Stimulated activated CD8-positive, alpha-beta memory T cell treated with anti-CD3 and anti-CD28 coated beads, Interleukin-12 subunit alpha, Interleukin-12 subunit beta, amount 100 ng/mL, for 24 hours (primary cell): ENCODE results near the gene SARS1.
"Not testable (repeated sequence)": the region's sequence is repeated elsewhere in the genome, so short reads cannot be mapped to it uniquely, and the experiment has no call there.

Experiments
- DNase-seq: peaks from one replicate; pipeline ENCODE4 v3.0.0-alpha.2; 2020; ENCODE audit errors: extremely low read depth

SARS1 gene

DNA sequence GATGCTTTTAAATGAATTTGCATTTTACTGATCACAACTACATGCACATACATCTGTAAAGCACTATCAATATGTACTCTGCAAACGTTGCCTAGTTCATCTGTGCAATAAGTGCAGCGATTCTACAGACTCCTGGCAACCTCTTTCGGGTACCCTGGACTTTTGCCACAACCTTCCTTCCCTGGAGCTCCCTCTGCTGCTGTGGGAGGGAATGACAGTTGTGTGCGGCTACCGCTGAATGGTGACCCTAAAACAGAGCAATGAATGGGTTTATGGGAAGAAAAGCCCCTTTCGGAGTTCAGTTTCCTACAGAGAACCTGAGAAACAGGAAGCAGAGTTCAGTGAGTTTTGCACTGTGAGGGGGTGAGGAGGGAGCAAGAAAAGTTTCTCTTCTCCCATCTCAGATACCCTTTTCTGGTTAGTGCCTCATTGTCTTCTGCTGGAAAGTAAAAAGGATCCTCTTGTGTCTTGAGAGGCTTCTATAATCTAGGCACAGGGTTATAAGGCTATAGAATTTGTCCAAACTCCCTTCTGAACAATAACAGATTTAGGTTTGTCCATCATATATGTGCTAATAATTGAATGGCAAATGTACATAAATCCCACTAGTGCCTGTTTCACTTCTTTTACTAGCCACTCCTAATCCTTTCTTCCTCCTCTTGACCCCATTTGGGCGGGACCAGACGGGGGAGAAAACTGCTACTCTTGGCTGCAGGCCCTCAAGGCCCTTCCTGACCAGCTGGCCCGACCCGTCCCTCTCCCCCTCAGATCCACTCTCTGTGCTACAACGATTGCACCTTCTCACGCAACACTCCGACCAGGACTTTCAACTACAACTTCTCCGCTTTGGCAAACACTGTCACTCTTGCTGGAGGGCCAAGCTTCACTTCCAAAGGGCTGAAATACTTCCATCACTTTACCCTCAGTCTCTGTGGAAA lies 19.8 kb upstream of the SARS1 start:
- DNase-seq = no peak

DNA sequence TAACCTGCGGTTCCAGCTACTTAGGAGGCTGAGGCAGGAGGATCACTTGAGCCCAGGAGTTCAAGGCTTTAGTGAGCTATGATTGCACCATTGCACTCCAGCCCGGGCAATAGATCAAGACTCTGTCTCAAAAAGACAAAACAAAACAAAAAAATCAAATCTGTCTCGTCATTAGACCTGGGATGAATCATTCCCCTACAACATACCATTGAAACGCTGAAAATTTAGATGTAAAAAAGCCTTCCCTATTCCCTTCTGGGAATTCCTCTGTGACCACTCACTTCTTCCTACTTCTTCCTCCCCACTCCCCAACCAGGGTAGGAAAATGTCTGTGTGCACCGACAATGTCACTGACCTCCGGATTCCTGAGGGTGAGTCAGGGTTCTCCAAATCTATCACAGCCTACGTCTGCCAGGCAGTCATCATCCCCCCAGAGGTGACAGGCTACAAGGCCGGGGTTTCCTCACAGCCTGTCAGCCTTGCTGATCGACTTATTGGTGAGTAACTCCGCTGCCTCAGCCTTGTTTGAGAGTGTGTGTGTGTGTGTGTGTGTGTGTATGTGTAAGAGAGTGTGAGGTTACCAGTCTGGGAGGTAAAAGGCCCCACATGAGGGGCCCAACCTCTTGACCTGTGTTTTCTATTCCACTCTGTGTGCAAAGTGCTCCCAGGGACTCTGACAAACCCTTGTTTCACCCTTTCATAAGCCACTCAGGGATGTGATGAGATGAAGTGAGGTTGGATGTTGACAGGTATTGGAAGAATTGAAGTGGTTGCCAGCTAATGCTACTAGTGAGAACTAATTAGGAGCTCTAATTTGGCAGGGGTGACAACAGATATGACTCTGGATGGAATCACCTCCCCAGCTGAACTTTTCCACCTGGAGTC lies 16.3 kb upstream of the SARS1 start:
- DNase-seq = no peak

DNA sequence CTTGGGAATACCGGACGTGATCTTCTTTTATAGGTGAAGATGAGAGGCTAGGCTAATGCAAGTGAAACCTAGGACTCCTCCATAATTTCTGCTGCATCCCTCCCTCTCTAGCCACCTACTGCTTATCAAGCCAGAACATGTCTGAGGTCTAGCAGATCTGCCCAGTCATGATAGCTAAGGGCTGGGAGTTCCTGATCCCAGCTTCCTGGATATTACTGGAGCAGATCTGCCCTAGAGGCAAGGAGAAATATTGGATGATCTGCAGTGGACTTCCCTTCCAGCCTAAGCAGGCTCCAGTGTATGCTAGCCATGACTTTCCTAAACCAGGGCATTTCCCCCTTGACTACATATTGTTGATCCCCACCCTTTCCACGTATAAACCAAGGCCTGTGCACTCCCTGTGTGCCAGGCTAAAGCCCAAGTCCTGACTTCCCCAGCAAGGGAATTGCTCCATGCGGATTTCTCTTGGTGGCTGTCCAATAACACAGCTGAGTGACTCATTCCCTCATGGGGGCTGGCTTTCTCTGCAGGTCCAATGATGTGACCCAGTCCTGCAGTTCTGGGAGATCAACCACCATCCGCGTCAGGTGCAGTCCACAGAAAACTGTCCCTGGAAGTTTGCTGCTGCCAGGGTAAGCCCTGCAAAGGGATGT lies 15.5 kb upstream of the SARS1 start:
- no peak for DNase-seq

DNA sequence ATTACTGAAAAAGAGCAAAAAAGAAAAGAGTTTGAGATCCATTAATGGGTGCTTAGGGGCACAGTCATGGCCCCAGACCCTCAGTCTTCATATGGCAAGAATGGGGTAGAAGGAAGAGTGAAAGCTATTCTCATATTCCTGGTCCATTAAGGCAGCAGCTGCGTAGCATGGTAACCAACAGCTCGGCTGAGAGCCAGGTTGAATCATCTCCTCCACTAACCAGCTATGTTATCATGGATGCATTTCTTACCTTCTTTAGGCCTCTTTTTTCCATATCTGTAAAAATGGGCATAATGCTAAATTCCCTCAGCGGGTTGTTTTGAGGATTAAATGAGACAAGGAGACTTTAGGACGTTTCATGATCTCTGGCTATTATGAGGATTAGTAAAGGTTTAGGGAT lies 15.0 kb upstream of the SARS1 start:
- no peak for DNase-seq

DNA sequence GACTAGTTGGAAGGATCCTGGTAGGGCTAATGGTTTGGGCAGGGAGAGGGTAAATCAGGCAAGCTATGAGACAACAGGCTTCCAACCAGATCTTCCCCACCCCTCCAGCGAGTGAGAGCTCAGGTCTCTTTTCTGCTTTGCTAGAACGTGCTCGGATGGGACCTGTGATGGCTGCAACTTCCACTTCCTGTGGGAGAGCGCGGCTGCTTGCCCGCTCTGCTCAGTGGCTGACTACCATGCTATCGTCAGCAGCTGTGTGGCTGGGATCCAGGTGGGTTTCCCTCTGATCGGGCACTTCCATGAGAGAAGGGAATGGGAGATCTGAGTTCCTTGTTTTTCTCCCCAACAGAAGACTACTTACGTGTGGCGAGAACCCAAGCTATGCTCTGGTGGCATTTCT lies 14.0 kb upstream of the SARS1 start:
- no peak for DNase-seq

DNA sequence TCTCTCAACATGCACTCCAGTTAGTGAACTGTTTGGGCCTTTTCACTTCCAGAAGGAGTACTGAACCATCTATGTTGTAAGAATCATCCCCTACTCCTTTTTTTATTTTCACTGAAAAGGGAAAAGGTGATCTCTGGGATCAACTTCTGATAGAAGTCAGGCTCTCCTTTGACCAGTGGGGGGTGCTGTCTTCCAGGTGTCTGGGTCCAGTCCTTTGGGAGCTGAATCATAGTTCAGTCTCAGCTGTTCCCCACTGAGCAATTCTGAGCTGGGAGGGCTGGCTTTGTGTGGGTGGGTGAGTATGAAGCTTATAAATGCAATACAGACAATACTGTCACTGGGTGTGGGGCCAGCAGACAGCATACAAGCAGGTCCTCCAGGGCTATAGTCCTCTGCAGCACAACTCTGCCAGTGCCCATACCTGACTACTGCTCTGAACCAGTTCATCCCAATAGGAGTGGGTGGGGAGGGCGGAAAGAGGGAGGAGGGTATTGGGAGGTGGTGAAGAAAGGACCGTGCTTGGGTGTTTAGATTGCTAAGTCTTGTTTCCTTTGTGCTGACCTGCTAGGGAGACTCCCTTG lies 12.5 kb upstream of the SARS1 start:
- peak; percentile 52 for DNase-seq

DNA sequence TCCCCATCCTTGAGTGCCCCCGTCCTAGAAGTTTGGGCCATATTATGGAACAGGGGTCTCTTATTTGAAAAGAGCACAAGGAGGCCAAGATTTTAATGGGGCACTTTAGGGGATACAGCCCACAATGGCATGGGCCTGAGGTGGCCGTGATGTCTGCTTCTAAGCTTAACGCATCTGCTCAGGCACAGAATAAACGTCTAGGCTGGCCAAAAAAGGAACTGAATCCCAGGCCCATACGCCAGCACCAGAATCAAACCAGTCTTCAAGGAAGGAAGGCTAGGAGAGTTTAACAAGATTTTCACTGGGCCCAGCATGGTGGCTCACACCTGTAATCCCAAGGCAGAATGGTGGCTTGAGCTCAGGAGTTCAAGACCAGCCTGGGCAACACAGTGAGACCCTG lies 9.2 kb upstream of the SARS1 start:
- DNase-seq = no peak

DNA sequence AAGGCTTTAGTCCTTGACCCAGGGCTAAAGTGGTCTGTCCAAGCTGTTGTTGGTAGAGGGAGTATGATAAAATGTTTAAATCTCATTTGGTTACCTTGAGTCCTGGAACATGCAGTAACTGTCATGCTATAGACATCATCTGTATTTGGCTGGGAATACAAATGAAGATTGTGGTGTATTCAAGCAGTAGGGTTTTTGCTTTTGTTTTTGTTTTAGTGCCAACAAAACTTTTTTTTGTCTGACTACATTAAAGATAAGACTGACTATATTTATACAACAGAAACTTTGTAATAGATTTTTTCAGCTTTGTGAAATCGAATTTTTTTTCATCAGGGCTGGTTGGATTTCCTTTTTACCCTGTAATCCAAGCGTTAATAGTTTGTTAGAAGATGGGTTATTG lies 7.4 kb upstream of the SARS1 start:
- DNase-seq = no peak

DNA sequence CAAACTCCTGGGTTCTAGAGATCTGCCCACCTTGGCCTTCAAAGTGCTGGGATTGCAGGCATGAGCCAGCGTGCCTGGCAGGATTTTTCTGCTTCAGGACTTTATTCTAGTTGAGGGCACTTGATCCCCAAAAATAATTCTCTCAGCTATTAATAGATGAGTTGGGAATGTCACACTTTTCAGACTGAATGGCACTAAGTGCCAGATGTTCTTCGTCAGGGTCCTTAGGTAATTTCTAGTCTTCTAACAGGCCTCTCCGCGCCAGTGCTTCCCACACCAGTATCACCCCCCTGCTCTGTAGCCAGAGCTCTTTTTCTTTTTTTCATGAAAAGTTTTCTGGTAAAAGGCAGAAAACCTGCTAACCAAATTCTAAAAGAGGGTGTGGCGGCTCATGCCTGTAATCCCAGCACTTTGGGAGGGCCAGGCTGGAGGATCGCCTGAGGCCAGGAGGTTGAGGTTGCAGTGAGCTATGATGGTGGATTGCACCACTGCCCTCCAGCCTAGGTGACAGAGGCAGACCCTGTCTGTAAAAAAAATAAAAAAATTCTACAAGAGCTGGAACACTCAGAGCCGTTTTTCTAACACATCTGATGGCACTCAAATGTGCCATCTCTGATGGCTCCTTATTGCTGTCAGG lies 6.1 kb upstream of the SARS1 start:
- DNase-seq = no peak

DNA sequence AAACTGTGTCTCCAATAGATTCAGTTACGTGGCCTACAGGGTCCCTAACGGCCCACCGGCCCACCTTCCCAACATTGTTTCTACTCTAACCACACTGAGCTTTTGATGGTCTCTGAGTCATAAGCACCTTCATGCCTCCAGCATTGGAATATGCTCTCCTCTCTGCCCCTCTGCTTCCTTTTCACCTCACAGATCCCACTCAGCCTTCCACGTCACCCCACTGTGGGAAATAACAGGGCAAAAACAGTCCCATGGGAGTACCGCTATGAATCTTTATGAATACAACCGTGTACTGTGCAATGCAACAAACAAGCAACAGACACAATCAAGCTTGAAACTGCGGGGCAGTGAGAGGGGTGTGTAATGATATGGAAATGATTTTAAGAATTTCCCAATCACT lies 5.3 kb upstream of the SARS1 start:
- DNase-seq = no peak

DNA sequence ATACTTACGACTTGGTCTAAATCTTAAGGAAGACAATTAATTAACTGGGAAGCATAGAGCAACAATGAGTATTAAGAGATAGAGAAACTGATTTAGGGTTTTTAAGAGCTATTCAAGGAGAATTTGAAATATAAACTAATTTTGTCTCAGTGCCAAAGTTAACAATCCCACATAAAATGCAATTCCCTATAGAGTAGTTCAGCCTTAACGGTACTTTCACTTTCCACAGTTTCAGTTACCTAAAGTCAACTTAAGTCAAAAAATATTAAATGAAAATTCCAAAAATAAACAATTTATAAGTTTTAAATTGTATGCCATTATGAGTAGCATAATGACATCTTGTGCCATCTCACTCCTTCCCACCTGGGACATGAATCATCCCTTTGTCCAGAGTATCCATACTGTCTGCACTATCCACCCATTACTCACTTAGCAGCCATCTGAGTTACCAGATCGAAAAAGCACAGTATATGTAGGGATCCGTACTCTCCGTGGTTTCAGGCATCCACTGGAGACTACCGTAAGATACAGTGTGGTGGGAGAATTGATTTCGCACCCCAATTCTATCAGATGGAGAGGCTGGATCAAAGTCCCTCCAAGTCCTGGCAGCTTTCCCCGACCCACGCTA lies 4.8 kb upstream of the SARS1 start:
- DNase-seq = no peak

DNA sequence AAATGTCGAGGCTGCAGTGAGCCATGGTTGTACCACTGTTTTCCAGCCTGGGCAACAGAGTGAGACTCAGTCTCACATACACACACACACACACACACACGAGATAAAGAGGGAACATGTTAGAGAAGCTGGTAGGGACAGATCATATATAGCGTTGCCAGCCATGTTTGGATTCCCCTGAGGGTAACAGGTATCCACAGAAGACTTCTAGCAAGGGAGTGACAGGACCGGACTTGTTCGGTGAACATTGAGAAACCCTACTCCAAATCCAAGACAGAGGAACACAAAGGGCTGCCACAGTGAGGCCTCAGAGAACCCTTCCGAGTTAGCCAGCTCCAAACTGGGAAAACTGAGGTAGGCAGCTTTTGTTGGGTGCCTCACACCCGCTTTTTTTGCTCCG lies 3.7 kb upstream of the SARS1 start:
- no peak for DNase-seq

DNA sequence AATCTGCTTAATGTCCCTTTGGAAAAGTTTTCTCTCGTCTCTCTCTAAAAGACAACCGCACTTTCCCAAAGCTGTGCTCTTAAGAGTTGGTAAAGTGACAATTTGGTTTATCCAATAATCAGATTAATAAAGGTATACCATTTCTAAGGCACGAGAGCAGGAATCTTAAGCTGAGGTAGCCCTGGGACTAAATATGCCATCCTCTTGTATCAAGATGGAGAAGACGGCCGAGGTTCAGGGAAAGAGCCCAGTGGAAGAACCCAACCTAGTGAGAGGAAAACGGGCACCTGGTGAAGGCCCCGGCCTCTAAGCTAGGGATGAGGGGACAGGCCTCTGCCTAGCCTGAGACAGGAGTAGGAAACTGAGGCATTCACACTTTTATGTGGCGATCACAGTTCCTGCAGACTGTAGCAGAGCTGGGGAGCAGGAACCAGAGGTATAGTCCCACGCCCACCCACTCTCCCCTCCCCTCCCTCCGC lies 334 bp upstream of the SARS1 start:
- DNase-seq = no peak

DNA sequence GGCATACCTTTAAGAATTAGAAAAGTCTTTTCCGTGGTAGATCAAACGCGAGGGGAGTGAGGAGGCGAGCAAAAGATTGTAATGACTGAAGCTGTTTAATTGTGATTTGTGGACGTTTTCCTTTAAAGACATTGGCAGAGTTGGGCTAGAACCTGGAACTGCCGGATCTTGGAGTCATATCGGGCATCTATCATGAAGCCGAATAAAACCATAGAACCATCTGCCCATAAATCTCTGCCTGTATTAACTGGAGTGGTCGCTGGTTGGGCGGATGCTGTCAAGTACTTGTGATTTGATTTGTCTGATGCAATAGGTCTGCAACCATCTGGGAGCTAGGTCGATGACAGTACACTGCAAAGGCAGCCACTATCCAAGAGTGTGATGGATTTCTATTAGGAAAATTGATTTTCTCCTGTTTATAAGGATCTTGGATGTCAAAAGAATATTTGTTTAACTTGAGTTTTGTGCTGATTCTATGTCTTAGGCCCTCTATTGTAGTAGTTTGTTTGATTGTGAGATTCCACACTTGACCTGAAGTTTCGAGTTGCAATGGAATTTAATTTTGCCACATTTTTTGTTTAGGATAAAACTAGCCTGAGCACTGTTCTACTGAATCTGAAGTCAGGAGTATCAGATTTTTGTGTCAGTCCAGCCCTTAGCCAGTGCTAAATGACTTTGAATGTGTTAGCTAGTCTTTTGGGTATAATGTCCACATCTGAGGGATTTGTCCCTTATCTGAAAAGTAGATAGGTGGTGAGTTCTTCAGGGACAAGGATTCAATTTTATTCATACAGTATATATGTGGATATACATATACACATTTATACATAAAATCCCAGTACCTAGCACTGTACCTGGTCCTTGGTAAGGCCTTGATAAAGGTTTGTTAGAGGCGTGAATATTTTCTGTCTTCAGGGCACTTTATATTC lies 1.2 kb downstream of the SARS1 start:
- no peak for DNase-seq

DNA sequence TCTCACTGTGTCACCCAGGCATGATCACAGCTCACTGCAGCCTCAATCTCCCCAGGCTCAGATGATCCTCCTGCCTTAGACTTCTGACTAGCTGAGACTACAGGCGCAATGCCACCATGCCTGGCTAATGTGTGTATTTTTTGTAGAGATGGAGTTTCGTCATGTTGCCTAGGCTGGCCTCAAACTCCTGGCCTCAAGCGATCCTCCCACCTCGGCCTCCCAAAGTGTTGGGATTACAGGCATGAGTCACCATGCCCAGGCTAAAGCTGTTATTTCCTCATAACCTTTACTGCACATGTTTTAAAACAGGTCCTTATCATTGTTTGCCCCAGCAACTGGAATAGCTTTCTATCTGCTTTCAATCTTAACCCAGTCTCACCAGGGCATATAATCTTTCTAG lies 2.9 kb downstream of the SARS1 start:
- DNase-seq = no peak

DNA sequence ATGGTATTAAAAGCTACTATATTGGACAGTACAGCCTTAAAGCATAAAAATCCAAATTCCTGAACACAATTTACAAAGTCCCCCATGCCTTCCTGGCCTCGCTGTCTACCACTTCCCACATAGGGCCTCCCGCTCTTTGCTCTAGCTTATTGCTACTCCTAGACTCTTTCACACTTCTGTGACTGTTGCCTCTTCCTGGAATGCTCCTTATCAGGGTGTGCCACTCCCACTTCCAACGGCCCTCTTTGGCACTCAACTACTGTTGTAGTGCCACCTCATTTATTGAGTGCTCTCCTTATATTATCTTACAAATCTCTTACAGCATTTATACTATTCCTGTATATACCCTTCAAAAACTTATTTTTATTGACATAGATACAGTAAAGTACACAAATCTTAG lies 4.8 kb downstream of the SARS1 start:
- DNase-seq = no peak

DNA sequence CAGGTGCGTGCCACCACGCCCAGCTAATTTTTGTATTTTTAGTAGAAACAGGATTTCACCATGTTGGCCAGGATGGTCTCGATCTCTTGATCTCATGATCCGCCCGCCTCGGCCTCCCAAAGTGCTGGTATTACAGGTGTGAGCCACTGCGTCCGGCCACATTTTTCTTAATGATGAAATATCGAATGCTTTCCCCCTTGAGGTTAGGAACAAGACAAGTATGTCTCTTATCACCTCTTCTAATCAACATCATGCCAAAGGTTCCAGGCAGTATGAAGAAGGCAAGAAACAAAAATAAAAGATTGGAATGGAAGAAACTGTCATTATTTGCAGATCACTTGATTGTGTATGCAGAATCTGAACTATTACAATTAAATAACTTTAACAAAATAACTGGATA lies 7.5 kb downstream of the SARS1 start:
- not testable (repeated sequence) for DNase-seq

DNA sequence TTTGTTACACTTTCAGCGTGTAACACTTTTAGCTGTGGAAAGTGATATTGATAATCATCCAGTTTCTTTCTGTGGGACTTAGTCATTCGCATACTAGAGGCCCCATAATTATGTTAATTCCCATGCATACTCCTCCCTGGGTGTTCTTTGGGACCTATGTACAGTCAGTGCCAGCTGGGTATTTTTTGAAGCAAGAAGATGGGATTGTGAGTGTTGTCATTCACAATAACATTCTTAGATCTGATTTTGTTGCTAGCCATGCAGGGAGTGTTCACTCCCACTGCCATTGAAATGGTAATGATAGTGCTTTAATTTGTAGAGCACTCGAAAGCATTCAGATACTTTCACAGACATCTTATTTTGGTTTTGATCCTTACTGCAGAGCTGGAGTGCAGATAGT lies 11.6 kb downstream of the SARS1 start:
- no peak for DNase-seq

DNA sequence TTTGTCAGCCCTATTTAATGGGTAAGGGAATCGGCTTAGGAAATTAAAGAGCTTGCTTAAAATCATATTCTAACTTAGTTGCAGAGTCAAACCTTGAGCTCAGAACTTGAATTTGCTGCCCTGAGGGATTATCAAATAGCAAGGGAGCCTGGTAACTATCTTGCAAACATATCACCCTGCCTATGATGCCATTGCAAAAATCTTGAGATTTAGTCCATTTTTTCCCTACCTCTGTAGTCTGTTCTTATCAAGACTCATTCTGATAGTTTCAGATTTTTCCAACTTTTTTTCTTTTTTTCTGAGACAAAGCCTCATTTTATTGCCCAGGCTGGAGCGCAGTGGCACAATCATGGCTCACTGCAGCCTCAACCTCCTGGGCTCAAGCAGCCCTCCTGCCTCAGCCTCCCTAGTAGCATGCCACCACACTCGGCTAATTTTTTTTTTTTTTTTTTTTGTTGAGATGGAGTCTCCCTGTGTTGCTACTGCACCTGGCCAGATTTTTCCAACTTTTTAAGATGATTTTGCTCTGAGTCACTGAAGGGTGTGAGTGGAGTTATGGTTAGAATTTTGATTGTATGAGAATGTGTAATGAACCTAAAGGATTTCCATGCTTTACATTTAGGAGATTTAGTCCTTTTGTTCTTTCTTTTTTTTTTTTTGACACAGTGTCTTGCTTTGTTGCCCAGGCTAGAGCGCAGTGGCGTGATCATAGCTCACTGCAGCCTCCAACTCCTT lies 12.2 kb downstream of the SARS1 start:
- DNase-seq = no peak
